HT-29 (cell line): ENCODE measurements around the gene FAR2. TPM values are rescaled to one million over a fixed set of nuclear protein-coding genes. Genes with fewer than 3 reads are reported as not detected.

ENCODE experiments used
- total RNA-seq: library from RNA; depleted of rRNA; stranded (reverse); fragments of >200 nt; shearing (Covaris generic); gene quantifications from 2 replicates; pipeline ENCODE4 v1.2.3, GENCODE V29; 2014; rRNA removed

Gene FAR2
- total RNA-seq, 1 experiment from 2014 or later = 19.8 TPM

Other genes with a start within 250 kb of the FAR2 start
- gene ERGIC2, start 231.9 kb downstream of the FAR2 start, total RNA-seq = 25.2 and 31.4 TPM in 2 replicates